Parathyroid adenoma (tissue), 2 donors: ENCODE data around the gene MINK1.
A peak's percentile ranks its signal among the peaks of the same experiment; 100 is the strongest.

ENCODE experiments used
- H2AFZ ChIP-seq: fragments of 300-600 bp; sonication (generic); one replicate; pipeline ENCODE4 v1.7.0; 2017; ENCODE audit warnings: antibody characterized with exemption, mild to moderate bottlenecking
- H3K27ac ChIP-seq: fragments of 300-600 bp; sonication (generic); one replicate; pipeline ENCODE4 v1.7.0; 2017
- H3K27me3 ChIP-seq: fragments of 300-600 bp; sonication (generic); one replicate; pipeline ENCODE4 v1.7.0; 2017; ENCODE audit warnings: low read length; ENCODE audit not compliant: control insufficient read depth, insufficient read depth
- H3K36me3 ChIP-seq: fragments of 300-600 bp; sonication (generic); one replicate; pipeline ENCODE4 v1.7.0; 2017; ENCODE audit warnings: low read length; ENCODE audit not compliant: control insufficient read depth, insufficient read depth
- H3K4me1 ChIP-seq: fragments of 300-600 bp; sonication (generic); one replicate; pipeline ENCODE4 v1.7.0; 2017; ENCODE audit warnings: control low read depth
- H3K4me2 ChIP-seq: fragments of 300-600 bp; sonication (generic); one replicate; pipeline ENCODE4 v1.7.0; 2017; ENCODE audit warnings: low read length
- H3K4me3 ChIP-seq: fragments of 300-600 bp; sonication (generic); one replicate; pipeline ENCODE4 v1.7.0; 2017; ENCODE audit warnings: low read depth, low read length
- H3K79me2 ChIP-seq: fragments of 300-600 bp; sonication (generic); one replicate; pipeline ENCODE4 v1.7.0; 2017; ENCODE audit warnings: control low read depth
- H3K9ac ChIP-seq: fragments of 300-600 bp; sonication (generic); one replicate; pipeline ENCODE4 v1.7.0; 2017; ENCODE audit warnings: mild to moderate bottlenecking
- H3K9me3 ChIP-seq: fragments of 300-600 bp; sonication (generic); one replicate; pipeline ENCODE4 v1.7.0; 2017; ENCODE audit warnings: low read length; ENCODE audit not compliant: control insufficient read depth
- TF ChIP-seq, protein P1 (sequence below): fragments of 300-600 bp; sonication (generic); IDR thresholded peaks from one replicate; pipeline ENCODE4 v1.7.0; 2017; ENCODE audit warnings: antibody characterized with exemption, mild to moderate bottlenecking
- donor health status: primary hyperparathyroidism.

MINK1 gene

GRCh38 chr17:4833941-4834680, 971 bp downstream of the MINK1 start:
- TF ChIP-seq, protein P1, sequence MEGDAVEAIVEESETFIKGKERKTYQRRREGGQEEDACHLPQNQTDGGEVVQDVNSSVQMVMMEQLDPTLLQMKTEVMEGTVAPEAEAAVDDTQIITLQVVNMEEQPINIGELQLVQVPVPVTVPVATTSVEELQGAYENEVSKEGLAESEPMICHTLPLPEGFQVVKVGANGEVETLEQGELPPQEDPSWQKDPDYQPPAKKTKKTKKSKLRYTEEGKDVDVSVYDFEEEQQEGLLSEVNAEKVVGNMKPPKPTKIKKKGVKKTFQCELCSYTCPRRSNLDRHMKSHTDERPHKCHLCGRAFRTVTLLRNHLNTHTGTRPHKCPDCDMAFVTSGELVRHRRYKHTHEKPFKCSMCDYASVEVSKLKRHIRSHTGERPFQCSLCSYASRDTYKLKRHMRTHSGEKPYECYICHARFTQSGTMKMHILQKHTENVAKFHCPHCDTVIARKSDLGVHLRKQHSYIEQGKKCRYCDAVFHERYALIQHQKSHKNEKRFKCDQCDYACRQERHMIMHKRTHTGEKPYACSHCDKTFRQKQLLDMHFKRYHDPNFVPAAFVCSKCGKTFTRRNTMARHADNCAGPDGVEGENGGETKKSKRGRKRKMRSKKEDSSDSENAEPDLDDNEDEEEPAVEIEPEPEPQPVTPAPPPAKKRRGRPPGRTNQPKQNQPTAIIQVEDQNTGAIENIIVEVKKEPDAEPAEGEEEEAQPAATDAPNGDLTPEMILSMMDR, result no peak
- H3K4me3 ChIP-seq, result peak overlapping the region; percentile 64
- peaks cover 33% of the 10 kb centered on the region for H3K79me2 ChIP-seq
- no peaks in the 10 kb centered on the region for H3K27me3 ChIP-seq
- no peak overlapping the region for H3K9ac ChIP-seq
- H3K27ac ChIP-seq, result peak overlapping the region; percentile 72
- H2AFZ ChIP-seq, result peak overlapping the region; percentile 95
- H3K36me3 ChIP-seq, result no peaks in the 10 kb centered on the region
- no peaks in the 10 kb centered on the region for H3K9me3 ChIP-seq
- peaks cover 10% of the 10 kb centered on the region for H3K4me1 ChIP-seq
- H3K4me2 ChIP-seq, result peak overlapping the region; percentile 93

- Histone ChIP-seq H2AFZ (no peak overlapping the region), H3K4me2 (peak overlapping the region; percentile 93), H3K27me3 (no peaks in the 10 kb centered on the region), H3K4me1 (peaks cover 10% of the 10 kb centered on the region), H3K36me3 (no peaks in the 10 kb centered on the region), H3K27ac (peak overlapping the region; percentile 72), H3K79me2 (peaks cover 37% of the 10 kb centered on the region), H3K4me3 (peak overlapping the region; percentile 64), H3K9ac (no peak overlapping the region), H3K9me3 (no peaks in the 10 kb centered on the region)
- TF ChIP-seq, protein P1, result no peak
Measured at GRCh38 chr17:4834681-4835020, 1.5 kb downstream of the MINK1 start.

- Histone ChIP-seq H3K4me3 (no peak overlapping the region), H3K79me2 (peaks cover 49% of the 10 kb centered on the region), H2AFZ (no peak overlapping the region), H3K36me3 (no peaks in the 10 kb centered on the region), H3K9me3 (no peaks in the 10 kb centered on the region), H3K27ac (peak overlapping the region; percentile 5), H3K4me1 (peaks cover 10% of the 10 kb centered on the region), H3K9ac (no peak overlapping the region), H3K4me2 (no peak overlapping the region), H3K27me3 (no peaks in the 10 kb centered on the region)
- TF ChIP-seq, protein P1, result no peak
Measured at GRCh38 chr17:4836221-4836620, 3.1 kb downstream of the MINK1 start.

- Histone ChIP-seq H3K79me2 (peaks cover 57% of the 10 kb centered on the region), H3K9me3 (no peaks in the 10 kb centered on the region), H3K4me3 (no peak overlapping the region), H3K9ac (no peak overlapping the region), H3K27ac (no peak overlapping the region), H3K36me3 (no peaks in the 10 kb centered on the region), H2AFZ (no peak overlapping the region), H3K4me1 (peaks cover 10% of the 10 kb centered on the region), H3K4me2 (peak overlapping the region; percentile 46), H3K27me3 (no peaks in the 10 kb centered on the region)
- TF ChIP-seq, protein P1, result no peak
Measured at GRCh38 chr17:4837471-4838308, 4.5 kb downstream of the MINK1 start.
